Esophagus squamous epithelium (tissue), 4 donors: Measurements from ENCODE around the gene RBM20.

Experiments
- CTCF ChIP-seq, 6 experiments: fragments of 450-650 bp in 4 of 6; fragments of 200-600 bp in 2 of 6; sonication (generic) in 2 of 6; IDR thresholded peaks; one replicate each; pipeline ENCODE4 v1.5.1; 2016 to 2019; ENCODE audit warnings: antibody characterized with exemption in 6 of 6, mild to moderate bottlenecking in 4 of 6, moderate library complexity in 4 of 6
- POLR2A ChIP-seq, 4 donors: fragments of 450-650 bp; IDR thresholded peaks; one replicate each; pipeline ENCODE4 v1.6.1; 2017; ENCODE audit warnings: antibody characterized with exemption in 4 of 4, mild to moderate bottlenecking in 4 of 4, moderate library complexity in 3 of 4

DNA sequence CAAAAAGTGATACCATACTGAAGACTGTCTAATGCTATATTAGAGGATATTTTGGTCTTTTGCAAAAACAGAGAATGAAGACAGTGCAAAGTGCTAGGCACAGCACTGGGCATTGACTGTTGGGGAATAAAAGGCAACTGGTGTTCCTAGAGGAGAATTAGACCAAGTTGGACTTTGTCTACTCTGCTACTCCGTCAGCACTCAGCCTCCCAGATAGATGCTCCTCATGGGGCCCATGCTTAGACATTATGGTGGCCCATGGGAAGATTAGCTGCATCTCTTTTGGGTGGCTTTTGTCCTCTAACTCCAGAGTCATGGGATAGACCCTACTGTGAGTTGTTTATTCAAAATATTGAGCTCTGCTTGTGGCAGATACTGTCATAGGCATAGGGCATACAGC lies 113.5 kb downstream of the RBM20 start:
- no peak for TF ChIP-seq CTCF (IDR thresholded peaks at IDR 0.05)
- TF ChIP-seq POLR2A (IDR thresholded peaks at IDR 0.05) = no peak
